ENCODE results near the gene VTI1A. TPM values are rescaled to one million over a fixed set of nuclear protein-coding genes. Genes with fewer than 3 reads are reported as not detected.
A peak's percentile ranks its signal among the peaks of the same experiment; 100 is the strongest.
"Not testable (repeated sequence)": the region's sequence is repeated elsewhere in the genome, so short reads cannot be mapped to it uniquely, and the experiment has no call there.

Gene VTI1A
- total RNA-seq, result 10 to 100 TPM; 27.1 to 33.4 TPM

DNA sequence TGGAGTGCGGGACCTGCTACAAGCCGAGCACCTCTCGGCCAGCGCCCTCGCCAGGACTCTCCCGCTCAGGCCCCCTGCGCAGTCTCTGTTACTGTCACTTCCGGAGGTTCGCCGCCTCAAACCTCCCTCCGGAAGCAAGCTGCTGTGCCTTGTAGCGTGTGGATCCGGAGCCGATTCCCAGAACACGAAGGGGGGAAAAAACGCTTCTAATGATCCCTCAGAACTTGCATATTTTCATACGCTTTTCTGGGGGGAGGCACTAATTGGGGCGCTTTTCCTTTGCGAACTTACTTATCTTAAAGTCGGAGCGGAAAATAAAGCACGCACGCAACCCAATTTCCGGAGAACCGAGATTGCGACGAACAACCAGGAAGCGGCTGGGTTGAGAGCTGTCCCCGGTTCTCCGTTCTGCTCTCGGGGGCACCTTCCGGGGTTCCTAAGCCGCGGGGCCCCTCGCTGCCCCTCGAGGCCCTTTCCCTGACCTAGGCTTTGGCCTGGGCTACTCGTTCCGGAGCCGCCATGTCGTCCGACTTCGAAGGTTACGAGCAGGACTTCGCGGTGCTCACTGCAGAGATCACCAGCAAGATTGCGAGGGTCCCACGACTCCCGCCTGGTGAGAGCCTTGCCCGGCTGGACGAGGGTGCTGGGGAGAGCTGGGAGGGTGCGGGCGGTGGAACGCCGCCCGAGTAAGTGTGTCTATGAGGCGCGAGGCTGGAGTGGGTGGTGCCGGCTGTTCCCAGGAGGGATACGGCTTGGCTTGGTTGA is at the start of gene VTI1A, which contains the start of gene ZDHHC6:
Gene VTI1A (plus strand): TSS at position 361 of the 765 bp plus-strand sequence. CDS start 159 bp downstream, at position 520.
Gene ZDHHC6 (minus strand): TSS at position 60 of the 765 bp plus-strand sequence. CDS start 1,478 bp downstream, outside the sequence.
- Mint-ChIP-seq H3K36me3 (ENCODE audit: low read depth) (peaks cover 38% of the 10 kb centered on the region), H3K27ac (peak within 1 kb of the TSS; percentile 96), H3K27me3 (no peaks in the 10 kb centered on the region), H3K4me1 (peaks cover 53% of the 10 kb centered on the region), H3K9me3 (ENCODE audit: low read depth) (no peaks in the 10 kb centered on the region), H3K4me3 (peak within 1 kb of the TSS; percentile 84)
- CTCF ChIA-PET, result interaction anchor here (0.7 to 2.1 kb wide), 4 partner anchors 9 to 265 kb away, joined by 3 to 8 read pairs (median 3); no protein-coding TSS in a partner anchor
- POLR2A ChIA-PET, result interaction anchor here (0.8 to 1.5 kb wide), 3 partner anchors 9 to 72 kb away, joined by 3 to 5 read pairs (median 4); no protein-coding TSS in a partner anchor
- ATAC-seq, result peak; percentile 90
- DNase-seq, result peak; percentile 91
- intact Hi-C loops (cut with DNase I, micrococcal nuclease), result loop anchor here (1.0 to 10.0 kb wide), 6 partner anchors 24 to 264 kb away; partner anchors contain the start of gene GPAM (in 2 of the 2)

DNA sequence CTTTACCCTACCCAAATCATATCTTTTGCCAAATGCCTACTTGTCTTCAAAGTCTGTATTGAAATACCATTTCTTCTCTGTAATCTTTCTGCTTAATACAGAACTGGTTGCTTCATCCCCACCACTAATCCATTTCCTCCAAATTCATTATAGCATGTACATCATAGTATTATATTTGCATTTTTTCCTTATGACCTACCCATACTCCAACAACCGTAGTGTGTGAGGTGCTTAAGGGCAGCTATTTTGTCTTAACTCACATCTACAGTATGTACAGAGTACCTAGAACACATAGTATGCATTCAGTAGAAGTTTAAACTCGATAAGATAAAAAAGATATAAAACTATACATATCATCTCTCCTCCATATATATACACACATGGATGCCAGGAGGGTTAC is 49.4 kb upstream of the VTI1A start:
- intact Hi-C loops (cut with DNase I, micrococcal nuclease), result no loop called here
- Mint-ChIP-seq H3K36me3 (ENCODE audit: low read depth) (peaks cover 14% of the 10 kb centered on the region), H3K27ac (no peak overlapping the region), H3K27me3 (no peaks in the 10 kb centered on the region), H3K4me1 (peaks cover 4% of the 10 kb centered on the region), H3K4me3 (no peak overlapping the region), H3K9me3 (ENCODE audit: low read depth) (no peaks in the 10 kb centered on the region)
- ChIA-PET CTCF (interaction anchor here (0.6 kb wide), 1 partner anchor 16 kb away, joined by 3 read pairs; no protein-coding TSS in a partner anchor), POLR2A (no interaction called here)
- no peak for ATAC-seq
- DNase-seq, result no peak

DNA sequence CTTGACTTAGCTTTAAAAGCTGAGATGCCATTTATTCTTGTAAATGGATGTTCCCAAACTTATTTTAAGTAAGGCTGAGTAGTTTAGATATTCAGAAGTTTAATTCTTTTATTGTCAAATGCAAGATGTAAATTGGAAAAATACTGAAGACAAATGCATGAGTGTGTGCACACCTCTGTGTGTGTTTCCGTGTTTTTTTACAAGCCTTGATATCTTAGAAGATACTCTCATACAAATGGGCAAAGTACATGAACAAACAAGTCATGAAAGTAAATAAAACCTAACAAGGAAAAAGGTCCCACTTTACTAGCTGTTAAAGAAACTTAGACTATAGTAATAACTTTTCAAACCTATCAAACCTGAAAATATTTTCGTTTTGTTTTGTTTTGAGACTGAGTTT is 44.1 kb upstream of the VTI1A start:
- intact Hi-C loops (cut with DNase I, micrococcal nuclease), result no loop called here
- Mint-ChIP-seq H3K4me1 (peaks cover 3% of the 10 kb centered on the region), H3K4me3 (no peak overlapping the region), H3K27ac (no peak overlapping the region), H3K27me3 (no peaks in the 10 kb centered on the region), H3K36me3 (ENCODE audit: low read depth) (peaks cover 46% of the 10 kb centered on the region), H3K9me3 (ENCODE audit: low read depth) (peaks cover 2% of the 10 kb centered on the region)
- DNase-seq, result no peak
- no peak for ATAC-seq
- CTCF ChIA-PET, result interaction anchor here (0.6 kb wide), 1 partner anchor 18 kb away, joined by 3 read pairs; no protein-coding TSS in a partner anchor
- POLR2A ChIA-PET, result no interaction called here

DNA sequence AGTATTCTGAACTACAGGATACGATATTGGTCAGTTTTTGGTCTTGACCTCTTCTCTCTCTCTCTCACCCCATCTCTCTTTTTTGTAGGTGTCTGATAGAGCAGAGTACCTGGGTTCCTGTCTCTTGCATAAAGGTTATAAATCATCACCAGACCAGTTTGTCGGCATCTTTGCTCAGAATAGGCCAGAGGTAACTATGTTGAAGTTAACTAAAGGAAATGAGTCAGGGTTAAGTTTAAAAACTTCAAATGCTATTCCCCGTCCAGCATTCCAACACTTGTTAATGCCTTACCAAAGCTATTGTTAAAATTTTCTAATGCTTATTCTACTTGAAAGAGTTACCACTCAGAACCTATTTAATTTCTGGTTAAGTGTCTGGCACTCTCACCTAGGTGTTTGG is 42.4 kb upstream of the VTI1A start:
- H3K4me3 Mint-ChIP-seq, result no peak overlapping the region
- no peak for ATAC-seq

DNA sequence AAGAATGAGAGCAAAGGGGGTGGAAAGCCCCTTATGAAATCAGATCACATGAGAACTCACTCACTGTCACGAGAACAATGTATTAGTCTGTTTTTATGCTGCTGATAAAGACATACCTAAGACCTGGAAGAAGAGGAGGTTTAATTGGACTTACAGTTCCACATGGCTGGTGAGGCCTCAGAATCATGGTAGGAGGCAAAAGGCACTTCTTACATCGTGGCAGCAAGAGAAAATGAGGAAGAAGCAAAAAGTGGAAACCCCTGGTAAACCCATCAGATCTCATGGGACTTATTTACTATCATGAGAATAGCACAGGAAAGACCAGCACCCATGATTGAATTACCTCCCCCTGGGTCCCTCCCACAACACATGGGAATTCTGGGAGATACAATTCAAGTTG is 40.2 kb upstream of the VTI1A start:
- CTCF ChIA-PET, H3K27me3 Mint-ChIP-seq: not testable (repeated sequence)

More for the DNA sequence above, 42.4 kb upstream of the VTI1A start:
- peaks cover 3% of the 10 kb centered on the region for H3K4me1 Mint-ChIP-seq
- intact Hi-C loops (cut with DNase I, micrococcal nuclease), result no loop called here
- no peak overlapping the region for H3K27ac Mint-ChIP-seq
- ChIA-PET POLR2A (no interaction called here), CTCF (no interaction called here)
- H3K36me3 Mint-ChIP-seq (ENCODE audit: low read depth), result peaks cover 49% of the 10 kb centered on the region
- H3K27me3 Mint-ChIP-seq, result no peaks in the 10 kb centered on the region
- H3K9me3 Mint-ChIP-seq (ENCODE audit: low read depth), result peaks cover 2% of the 10 kb centered on the region
- DNase-seq, result no peak

DNA sequence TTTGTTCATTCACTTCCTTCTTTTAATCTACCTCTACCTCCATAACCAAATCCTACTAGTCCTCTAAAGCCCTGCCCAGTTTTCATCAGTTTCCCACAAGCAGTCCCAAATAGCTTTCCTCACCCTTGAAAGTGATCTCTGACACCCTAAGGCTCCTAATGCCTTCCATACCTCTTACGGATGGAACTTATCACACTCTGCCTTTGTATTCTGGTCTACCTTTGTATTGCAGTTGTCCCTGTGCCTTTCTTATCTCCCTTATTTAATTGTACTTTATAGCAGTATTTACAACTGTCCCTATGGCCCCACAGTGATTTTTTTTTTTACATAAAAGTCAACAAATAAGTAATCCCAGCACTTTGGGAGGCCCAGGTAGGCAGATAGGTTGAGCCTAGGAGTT is 39.3 kb upstream of the VTI1A start:
- no peak for ATAC-seq
- peaks cover 47% of the 10 kb centered on the region for H3K36me3 Mint-ChIP-seq (ENCODE audit: low read depth)
- ChIA-PET CTCF (interaction anchor here (1.6 kb wide), 1 partner anchor 18 kb away, joined by 3 read pairs; no protein-coding TSS in a partner anchor), POLR2A (no interaction called here)
- H3K27me3 Mint-ChIP-seq, result no peaks in the 10 kb centered on the region
- H3K4me3 Mint-ChIP-seq, result no peak overlapping the region
- intact Hi-C loops (cut with DNase I, micrococcal nuclease), result no loop called here
- H3K27ac Mint-ChIP-seq, result no peak overlapping the region
- peaks cover 2% of the 10 kb centered on the region for H3K9me3 Mint-ChIP-seq (ENCODE audit: low read depth)
- no peak for DNase-seq
- H3K4me1 Mint-ChIP-seq, result peaks cover 3% of the 10 kb centered on the region

More for the DNA sequence above, 40.2 kb upstream of the VTI1A start:
- intact Hi-C loops (cut with DNase I, micrococcal nuclease); H3K27ac Mint-ChIP-seq; H3K4me3 Mint-ChIP-seq; H3K9me3 Mint-ChIP-seq (ENCODE audit: low read depth); ATAC-seq; H3K4me1 Mint-ChIP-seq; POLR2A ChIA-PET; DNase-seq: not testable (repeated sequence)
- peaks cover 48% of the 10 kb centered on the region for H3K36me3 Mint-ChIP-seq (ENCODE audit: low read depth)

DNA sequence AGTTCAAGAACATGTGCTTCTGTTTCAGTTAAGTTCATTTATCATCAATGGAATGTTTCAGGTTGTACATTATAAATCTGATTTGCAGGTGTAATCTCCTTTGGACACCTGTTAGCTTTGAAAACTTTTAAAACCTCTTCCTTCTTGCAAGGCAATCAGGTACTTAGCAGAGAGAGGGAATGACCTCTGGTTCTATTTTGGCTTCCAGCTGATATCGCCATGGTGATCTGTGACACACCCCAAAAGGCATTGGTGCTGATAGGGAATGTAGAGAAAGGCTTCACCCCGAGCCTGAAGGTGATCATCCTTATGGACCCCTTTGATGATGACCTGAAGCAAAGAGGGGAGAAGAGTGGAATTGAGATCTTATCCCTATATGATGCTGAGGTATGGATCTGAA is 37.7 kb upstream of the VTI1A start:
- intact Hi-C loops (cut with DNase I, micrococcal nuclease), result no loop called here
- peaks cover 49% of the 10 kb centered on the region for H3K36me3 Mint-ChIP-seq (ENCODE audit: low read depth)
- ATAC-seq, result no peak
- H3K9me3 Mint-ChIP-seq (ENCODE audit: low read depth), result peaks cover 2% of the 10 kb centered on the region
- no peak overlapping the region for H3K4me3 Mint-ChIP-seq
- no peaks in the 10 kb centered on the region for H3K27me3 Mint-ChIP-seq
- peaks cover 3% of the 10 kb centered on the region for H3K4me1 Mint-ChIP-seq
- DNase-seq, result no peak
- POLR2A ChIA-PET, result no interaction called here
- CTCF ChIA-PET, result no interaction called here
- H3K27ac Mint-ChIP-seq, result peak overlapping the region; percentile 38

DNA sequence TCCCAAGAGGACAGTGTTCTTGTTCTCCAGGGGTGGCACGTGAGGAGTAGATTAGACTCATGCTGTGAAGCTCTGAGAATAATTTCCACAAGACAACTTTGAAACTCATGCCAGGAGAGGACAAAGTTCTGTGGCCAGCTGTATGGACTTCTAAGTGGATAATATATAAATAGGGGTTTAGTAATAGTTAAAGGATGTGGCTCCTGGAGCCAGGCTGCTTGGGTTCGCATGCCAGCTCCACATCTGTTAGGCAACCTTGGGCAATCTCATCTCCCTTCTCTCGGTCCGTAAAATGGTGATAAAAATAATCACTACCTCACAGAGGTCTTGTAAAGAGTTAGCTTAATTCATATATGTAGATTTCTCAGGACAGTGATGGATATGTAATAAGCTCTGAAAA is 37.3 kb upstream of the VTI1A start:
- ATAC-seq, result no peak
- Mint-ChIP-seq H3K4me3 (no peak overlapping the region), H3K27ac (no peak overlapping the region), H3K4me1 (peaks cover 3% of the 10 kb centered on the region), H3K27me3 (no peaks in the 10 kb centered on the region), H3K36me3 (ENCODE audit: low read depth) (peaks cover 48% of the 10 kb centered on the region), H3K9me3 (ENCODE audit: low read depth) (peaks cover 2% of the 10 kb centered on the region)
- intact Hi-C loops (cut with DNase I, micrococcal nuclease), result no loop called here
- no peak for DNase-seq
- CTCF ChIA-PET, result no interaction called here
- POLR2A ChIA-PET, result no interaction called here

DNA sequence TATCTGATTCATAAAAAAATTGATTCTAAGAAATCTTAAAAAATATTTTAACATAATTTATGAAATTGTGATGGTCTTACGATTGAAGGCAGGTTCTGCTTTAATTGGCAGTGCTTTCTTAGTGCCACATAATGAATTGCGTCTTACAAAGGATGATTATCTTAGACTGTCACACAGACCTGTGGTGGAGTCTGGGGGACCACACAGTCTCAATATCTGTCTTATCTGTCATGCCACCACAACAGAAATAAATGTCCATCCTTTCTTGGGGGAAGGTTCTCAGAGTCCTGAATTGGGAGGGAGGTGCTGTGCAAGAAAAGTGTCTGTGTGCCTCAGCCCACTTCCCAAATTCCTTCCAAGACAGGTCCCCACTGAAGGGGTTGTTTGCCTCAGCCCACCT is 34.3 kb upstream of the VTI1A start:
- intact Hi-C loops (cut with DNase I, micrococcal nuclease), result no loop called here
- no peaks in the 10 kb centered on the region for H3K4me1 Mint-ChIP-seq
- peaks cover 44% of the 10 kb centered on the region for H3K36me3 Mint-ChIP-seq (ENCODE audit: low read depth)
- H3K9me3 Mint-ChIP-seq (ENCODE audit: low read depth), result no peaks in the 10 kb centered on the region
- no peak overlapping the region for H3K4me3 Mint-ChIP-seq
- DNase-seq (no peak), ATAC-seq (no peak)
- ChIA-PET CTCF (interaction anchor here (0.6 to 0.9 kb wide), 2 partner anchors 16 to 19 kb away, joined by 3 read pairs; no protein-coding TSS in a partner anchor), POLR2A (no interaction called here)
- H3K27ac Mint-ChIP-seq, result no peak overlapping the region
- no peaks in the 10 kb centered on the region for H3K27me3 Mint-ChIP-seq

DNA sequence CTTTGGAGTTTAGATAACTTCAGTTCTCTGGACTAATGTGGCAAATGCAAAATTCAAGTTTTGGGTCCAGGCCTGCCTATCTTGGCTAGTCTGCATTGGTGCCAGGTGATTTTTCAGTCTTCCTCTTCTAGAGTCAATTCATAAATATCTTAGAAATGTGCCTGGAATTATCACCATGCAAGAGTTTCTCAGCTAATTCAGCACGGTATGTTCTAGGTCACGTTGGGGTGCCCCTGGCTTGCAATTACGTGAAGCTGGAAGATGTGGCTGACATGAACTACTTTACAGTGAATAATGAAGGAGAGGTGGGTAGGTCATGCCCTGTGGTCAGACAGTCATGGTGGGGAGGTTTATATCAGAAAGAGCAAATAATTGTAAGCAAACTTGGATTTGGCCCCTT is 25.3 kb upstream of the VTI1A start:
- ChIA-PET CTCF (no interaction called here), POLR2A (no interaction called here)
- peaks cover 37% of the 10 kb centered on the region for H3K36me3 Mint-ChIP-seq (ENCODE audit: low read depth)
- no peaks in the 10 kb centered on the region for H3K9me3 Mint-ChIP-seq (ENCODE audit: low read depth)
- no peaks in the 10 kb centered on the region for H3K27me3 Mint-ChIP-seq
- intact Hi-C loops (cut with DNase I, micrococcal nuclease), result no loop called here
- H3K4me3 Mint-ChIP-seq, result no peak overlapping the region
- DNase-seq, result no peak
- H3K27ac Mint-ChIP-seq, result peak overlapping the region; percentile 29
- no peak for ATAC-seq
- H3K4me1 Mint-ChIP-seq, result no peaks in the 10 kb centered on the region

DNA sequence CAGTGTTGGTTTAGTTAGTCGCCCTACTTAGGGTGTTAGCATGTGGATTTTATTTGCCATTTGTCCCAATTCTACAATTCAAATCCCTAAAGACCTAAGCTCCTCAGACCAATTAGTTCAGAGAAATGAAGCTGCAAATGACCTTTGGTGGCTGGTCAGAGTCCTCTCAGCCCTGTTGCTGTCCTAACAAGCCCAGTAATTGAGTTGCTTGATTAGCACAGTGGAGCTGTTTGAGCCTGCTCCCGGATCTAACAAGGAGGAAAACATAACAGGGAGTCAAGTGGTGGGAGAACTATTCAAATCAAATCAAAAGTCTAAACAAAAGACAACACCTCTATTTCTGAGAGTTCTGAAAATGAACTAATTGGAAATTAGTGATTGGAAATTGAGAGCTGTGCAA is 22.4 kb upstream of the VTI1A start:
- no peak for ATAC-seq
- H3K4me1 Mint-ChIP-seq, result no peaks in the 10 kb centered on the region
- no peak overlapping the region for H3K4me3 Mint-ChIP-seq
- ChIA-PET CTCF (interaction anchor here (0.7 to 3.5 kb wide), 5 partner anchors 11 to 289 kb away, joined by 3 to 19 read pairs (median 4); no protein-coding TSS in a partner anchor), POLR2A (no interaction called here)
- H3K27me3 Mint-ChIP-seq, result no peaks in the 10 kb centered on the region
- DNase-seq, result no peak
- intact Hi-C loops (cut with DNase I, micrococcal nuclease), result no loop called here
- no peak overlapping the region for H3K27ac Mint-ChIP-seq
- peaks cover 45% of the 10 kb centered on the region for H3K36me3 Mint-ChIP-seq (ENCODE audit: low read depth)
- H3K9me3 Mint-ChIP-seq (ENCODE audit: low read depth), result no peaks in the 10 kb centered on the region

DNA sequence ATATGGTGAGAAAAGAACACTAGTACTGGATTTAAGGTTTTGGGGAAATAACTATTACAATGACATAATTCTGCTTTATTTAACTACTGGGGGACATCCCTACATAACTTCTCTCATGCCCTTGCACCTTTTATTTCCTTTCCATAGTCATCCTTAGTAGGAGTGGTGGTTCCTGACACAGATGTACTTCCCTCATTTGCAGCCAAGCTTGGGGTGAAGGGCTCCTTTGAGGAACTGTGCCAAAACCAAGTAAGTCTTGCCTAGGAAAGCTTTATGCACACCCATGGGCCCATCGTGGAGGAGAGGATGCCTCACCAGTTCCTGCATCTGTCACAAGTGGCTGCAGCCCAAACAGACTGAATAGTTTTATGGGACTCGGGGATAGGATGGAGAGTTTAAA is 20.9 kb upstream of the VTI1A start:
- Mint-ChIP-seq H3K27ac (no peak overlapping the region), H3K27me3 (no peaks in the 10 kb centered on the region), H3K4me1 (no peaks in the 10 kb centered on the region), H3K9me3 (ENCODE audit: low read depth) (no peaks in the 10 kb centered on the region), H3K4me3 (no peak overlapping the region), H3K36me3 (ENCODE audit: low read depth) (peaks cover 49% of the 10 kb centered on the region)
- ChIA-PET POLR2A (no interaction called here), CTCF (interaction anchor here (1.4 to 3.5 kb wide), 3 partner anchors 10 to 46 kb away, joined by 4 to 19 read pairs (median 4); no protein-coding TSS in a partner anchor)
- intact Hi-C loops (cut with DNase I, micrococcal nuclease), result no loop called here
- DNase-seq (no peak), ATAC-seq (no peak)
